Measurements from ENCODE around the gene MYO1H.

Gene MYO1H

DNA sequence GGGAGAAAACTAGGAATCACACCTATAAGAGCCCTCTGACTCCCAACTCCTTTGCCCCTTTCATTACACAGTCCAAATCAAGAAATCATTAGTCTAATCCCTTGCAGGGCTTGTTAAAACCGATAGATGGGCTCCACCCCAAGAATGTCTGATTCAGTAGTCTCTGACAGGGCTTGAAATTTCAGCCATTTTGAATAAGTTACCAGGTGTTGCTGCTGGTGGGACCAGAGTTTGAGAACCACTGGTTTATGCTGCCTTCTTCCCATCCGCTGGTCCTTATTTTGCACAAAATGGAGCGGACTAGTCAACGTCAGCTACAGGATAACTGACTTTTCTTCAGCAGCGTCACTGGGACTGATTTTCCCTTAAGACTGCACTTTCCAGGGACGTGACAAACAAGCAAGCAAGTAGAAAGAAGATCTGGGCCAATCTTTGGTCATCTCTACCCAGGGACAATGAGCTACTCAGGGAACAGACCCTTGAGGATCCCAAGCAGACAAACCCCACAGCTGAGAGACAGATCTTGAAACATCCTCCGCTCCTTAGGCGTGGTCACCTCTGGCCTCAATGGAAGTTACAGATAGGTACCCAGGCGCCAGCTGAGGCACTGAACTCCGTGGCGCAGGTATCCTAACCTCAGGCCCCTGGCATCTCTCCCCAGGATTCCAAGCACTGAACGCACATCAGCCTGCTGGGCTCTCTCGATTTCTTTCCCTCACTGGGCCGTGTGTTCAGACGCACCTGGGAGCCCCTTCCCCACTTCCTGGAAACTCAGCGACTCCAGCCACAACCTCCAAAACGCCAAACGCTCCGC, 128.5 kb downstream of the MYO1H start:
- H3K4me2 ChIP-seq (ENCODE audit: low read length), result peak overlapping the region; percentile 96
- peaks cover 72% of the 10 kb centered on the region for H3K79me2 ChIP-seq (ENCODE audit: low read length)
- H3K27me3 ChIP-seq (ENCODE audit: low read depth, low read length), result no peaks in the 10 kb centered on the region
- no peaks in the 10 kb centered on the region for H4K20me1 ChIP-seq (ENCODE audit: insufficient read depth, low read length)
- no peaks in the 10 kb centered on the region for H3K9me3 ChIP-seq (ENCODE audit: insufficient read depth, low read length)
- H3K4me3 ChIP-seq (ENCODE audit: low read length), result peak overlapping the region; percentile 87
- TF ChIP-seq CTCF (IDR thresholded peaks at IDR 0.05; ENCODE audit: low read depth, low read length), result no peak
- TF ChIP-seq EZH2phosphoT487 (IDR thresholded peaks at IDR 0.05; ENCODE audit: low read depth), result no peak
- H3K36me3 ChIP-seq (replicated peaks; ENCODE audit: low read depth, low read length), result no peaks in the 10 kb centered on the region
- no peak overlapping the region for H2AFZ ChIP-seq (ENCODE audit: low read depth, low read length)
- H3K27ac ChIP-seq (ENCODE audit: low read length), result no peak overlapping the region
- peaks cover 18% of the 10 kb centered on the region for H3K4me1 ChIP-seq (ENCODE audit: low read length)
- peak overlapping the region; percentile 87 for H3K9ac ChIP-seq (ENCODE audit: low read length)

- Histone ChIP-seq H3K27ac (ENCODE audit: low read length) (peak overlapping the region; percentile 67; the same call in 1 of the 2 replicates), H3K27me3 (ENCODE audit: low read depth, low read length) (no peaks in the 10 kb centered on the region), H3K4me1 (ENCODE audit: low read length) (peaks cover 18% of the 10 kb centered on the region), H2AFZ (ENCODE audit: low read depth, low read length) (peak overlapping the region; percentile 96), H3K4me2 (ENCODE audit: low read length) (peak overlapping the region; percentile 96), H3K36me3 (replicated peaks; ENCODE audit: low read depth, low read length) (no peaks in the 10 kb centered on the region), H3K4me3 (ENCODE audit: low read length) (peak overlapping the region; percentile 87), H3K79me2 (ENCODE audit: low read length) (peaks cover 66% of the 10 kb centered on the region), H3K9me3 (ENCODE audit: insufficient read depth, low read length) (no peaks in the 10 kb centered on the region), H3K9ac (ENCODE audit: low read length) (peak overlapping the region; percentile 87), H4K20me1 (ENCODE audit: insufficient read depth, low read length) (no peaks in the 10 kb centered on the region)
- TF ChIP-seq CTCF (IDR thresholded peaks at IDR 0.05; ENCODE audit: low read depth, low read length) (no peak), EZH2phosphoT487 (IDR thresholded peaks at IDR 0.05; ENCODE audit: low read depth) (no peak)
Measured at GRCh38 chr12:109476807-109477184, 129.1 kb downstream of the MYO1H start.

DNA sequence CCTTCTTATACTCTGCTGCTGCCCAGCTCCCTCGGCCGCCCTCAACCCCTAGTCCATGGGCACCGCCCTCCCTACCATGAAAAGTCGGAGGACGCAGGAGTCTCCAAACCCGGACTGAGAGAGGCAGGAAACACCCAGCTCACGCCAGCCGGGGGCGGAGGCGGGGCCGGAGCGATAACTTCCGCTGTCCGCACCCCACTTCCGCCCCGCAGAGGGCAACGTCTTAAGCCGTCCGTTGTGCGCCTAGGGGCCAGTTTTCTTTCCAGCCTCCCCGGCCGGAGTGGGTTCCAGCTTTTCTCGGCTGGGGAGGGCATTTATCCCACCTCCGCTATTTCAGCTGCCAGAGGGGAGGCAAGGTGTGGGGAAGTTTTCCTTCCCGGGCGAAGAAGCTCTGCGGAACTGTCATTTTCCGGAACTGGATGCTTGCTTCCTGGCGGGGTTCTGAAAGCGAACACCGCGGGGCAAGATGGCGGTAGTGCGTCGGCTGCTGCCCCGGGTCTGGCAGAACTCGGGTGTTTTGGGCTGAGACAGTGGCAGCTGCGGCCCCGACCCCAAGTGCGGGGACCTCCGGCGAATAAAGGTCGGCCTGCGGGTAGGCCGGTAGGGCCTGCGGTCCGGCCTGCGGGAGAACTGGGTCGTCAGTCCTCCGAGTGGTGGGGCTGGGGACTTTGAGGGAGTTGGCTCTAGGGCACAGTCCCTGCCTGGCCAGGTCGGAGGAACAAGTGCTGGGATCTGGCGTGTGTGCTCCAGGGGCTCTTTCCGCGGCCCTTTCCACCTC, 129.7 kb downstream of the MYO1H start, which contains the start of the genes KCTD10 and UBE3B:
KCTD10 (minus strand) TSS at position 116 of the 778 bp plus-strand sequence; CDS start at position 78, 38 bp downstream.
UBE3B (plus strand) TSS at position 450 of the 778 bp plus-strand sequence. CDS start 5,918 bp downstream, outside the sequence.
- H3K27me3 ChIP-seq (ENCODE audit: low read depth, low read length), result no peaks in the 10 kb centered on the region
- H3K27ac ChIP-seq (ENCODE audit: low read length), result peak within 1 kb of the TSS; percentile 67
- H4K20me1 ChIP-seq (ENCODE audit: insufficient read depth, low read length), result no peaks in the 10 kb centered on the region
- TF ChIP-seq EZH2phosphoT487 (IDR thresholded peaks at IDR 0.05; ENCODE audit: low read depth) (no peak), CTCF (IDR thresholded peaks at IDR 0.05; ENCODE audit: low read depth, low read length) (no peak)
- H3K36me3 ChIP-seq (replicated peaks; ENCODE audit: low read depth, low read length), result no peaks in the 10 kb centered on the region
- H3K4me2 ChIP-seq (ENCODE audit: low read length), result peak within 1 kb of the TSS; percentile 96
- H3K9ac ChIP-seq (ENCODE audit: low read length), result peak within 1 kb of the TSS; percentile 87
- no peaks in the 10 kb centered on the region for H3K9me3 ChIP-seq (ENCODE audit: insufficient read depth, low read length)
- H2AFZ ChIP-seq (ENCODE audit: low read depth, low read length), result peak within 1 kb of the TSS; percentile 96
- H3K4me3 ChIP-seq (ENCODE audit: low read length), result peak within 1 kb of the TSS; percentile 87
- peaks cover 65% of the 10 kb centered on the region for H3K79me2 ChIP-seq (ENCODE audit: low read length)
- H3K4me1 ChIP-seq (ENCODE audit: low read length), result peaks cover 18% of the 10 kb centered on the region

DNA sequence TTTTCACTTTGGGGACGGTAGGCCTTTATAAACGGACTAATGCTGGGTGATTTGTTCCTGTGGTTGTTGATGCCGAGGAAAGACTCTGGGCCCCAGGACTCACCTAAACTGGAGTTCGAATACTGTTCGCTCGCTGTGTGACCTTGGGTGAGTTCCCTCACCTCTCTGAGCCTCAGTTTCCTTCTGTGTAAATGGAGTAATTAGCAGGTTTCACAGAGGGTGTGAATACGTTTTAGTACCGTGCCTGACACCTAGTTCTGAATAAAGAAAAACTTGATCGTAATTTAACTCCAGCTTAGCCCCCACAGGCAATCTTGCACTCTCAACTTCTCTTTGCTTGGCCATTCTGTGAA, 130.2 kb downstream of the MYO1H start:
- Histone ChIP-seq H3K4me1 (ENCODE audit: low read length) (peaks cover 18% of the 10 kb centered on the region), H4K20me1 (ENCODE audit: insufficient read depth, low read length) (no peaks in the 10 kb centered on the region), H3K79me2 (ENCODE audit: low read length) (peaks cover 59% of the 10 kb centered on the region), H3K9me3 (ENCODE audit: insufficient read depth, low read length) (no peaks in the 10 kb centered on the region), H3K4me3 (ENCODE audit: low read length) (peak overlapping the region; percentile 87), H3K36me3 (replicated peaks; ENCODE audit: low read depth, low read length) (no peaks in the 10 kb centered on the region), H3K4me2 (ENCODE audit: low read length) (peak overlapping the region; percentile 96), H3K9ac (ENCODE audit: low read length) (peak overlapping the region; percentile 87), H3K27me3 (ENCODE audit: low read depth, low read length) (no peaks in the 10 kb centered on the region), H2AFZ (ENCODE audit: low read depth, low read length) (peak overlapping the region; percentile 96), H3K27ac (ENCODE audit: low read length) (no peak overlapping the region)
- TF ChIP-seq EZH2phosphoT487 (IDR thresholded peaks at IDR 0.05; ENCODE audit: low read depth) (no peak), CTCF (IDR thresholded peaks at IDR 0.05; ENCODE audit: low read depth, low read length) (no peak)

Measured in OCI-LY3 (cell line).